PC-3 (cell line): Measurements from ENCODE around the gene CCR5AS.
A peak's percentile ranks its signal among the peaks of the same experiment; 100 is the strongest.

ENCODE experiments used
- ATAC-seq: fragments of 200-7000 bp; cut with Tn5 transposase; 2 replicates; pipeline ENCODE4 v1.9.1; 2020; ENCODE audit warnings: mild to moderate bottlenecking, moderate library complexity
- BruUV-seq: library from RNA; stranded (reverse); fragments of 400-500 nt; replicated peaks from 2 replicates; lab custom pipeline; 2021; lab: Mats Ljungman, UMichigan
- CTCF ChIA-PET: fragments of 300-600 bp; sonication (Branson Sonifier 250); formaldehyde crosslinking; loops from one replicate; lab custom pipeline; 2022; ENCODE audit warnings: antibody characterized with exemption; lab: Charles Lee
- POLR2A ChIA-PET: fragments of 300-600 bp; sonication (Branson Sonifier 250); formaldehyde crosslinking; loops from one replicate; lab custom pipeline; 2022; ENCODE audit warnings: antibody characterized with exemption; ENCODE audit not compliant: unreplicated experiment; lab: Charles Lee
- DNase-seq: peaks from one replicate; pipeline ENCODE4 v3.0.0-alpha.2; 2015
- H2AFZ ChIP-seq: fragments of 300-600 bp; sonication (generic); 2 replicates; pipeline ENCODE4 v1.6.0; 2016; ENCODE audit warnings: antibody characterized with exemption, low read length
- H3F3A ChIP-seq: fragments of 300-600 bp; sonication (generic); one replicate; pipeline ENCODE4 v1.6.0; 2017; ENCODE audit warnings: antibody characterized with exemption, low read length, control low read depth, mild to moderate bottlenecking; ENCODE audit not compliant: unreplicated experiment
- H3K27ac ChIP-seq: fragments of 300-600 bp; sonication (generic); 2 replicates; pipeline ENCODE4 v1.5.1; 2016; ENCODE audit warnings: mild to moderate bottlenecking, low read length
- H3K27me3 ChIP-seq: fragments of 300-600 bp; sonication (generic); 2 replicates; pipeline ENCODE4 v1.6.1; 2016; ENCODE audit warnings: low read length, mixed read lengths
- H3K36me3 ChIP-seq: fragments of 300-600 bp; sonication (generic); 2 replicates; pipeline ENCODE4 v1.6.1; 2016; ENCODE audit warnings: low read depth, mixed run types, low read length, mixed read lengths
- H3K4me1 ChIP-seq: fragments of 300-600 bp; sonication (generic); 2 replicates; pipeline ENCODE4 v1.5.1; 2016; ENCODE audit warnings: low read length; ENCODE audit not compliant: insufficient read depth
- H3K4me2 ChIP-seq: fragments of 300-600 bp; sonication (generic); 2 replicates; pipeline ENCODE4 v1.6.0; 2016; ENCODE audit warnings: low read length
- H3K4me3 ChIP-seq: fragments of 300-600 bp; sonication (generic); 2 replicates; pipeline ENCODE4 v1.5.1; 2016; ENCODE audit warnings: mild to moderate bottlenecking, low read length, mixed read lengths
- H3K79me2 ChIP-seq: fragments of 300-600 bp; sonication (generic); 2 replicates; pipeline ENCODE4 v1.6.1; 2017; ENCODE audit warnings: low read length, mixed read lengths
- H3K9ac ChIP-seq: fragments of 300-600 bp; sonication (generic); 2 replicates; pipeline ENCODE4 v1.6.0; 2016; ENCODE audit warnings: mild to moderate bottlenecking, low read length
- H3K9me2 ChIP-seq: fragments of 300-600 bp; sonication (generic); replicated peaks from 2 replicates; pipeline ENCODE4 v1.6.1; 2016; ENCODE audit warnings: mixed run types, low read length, mixed read lengths
- H3K9me3 ChIP-seq: fragments of 300-600 bp; sonication (generic); 2 replicates; pipeline ENCODE4 v1.6.1; 2016; ENCODE audit warnings: low read length, mixed read lengths
- H4K20me1 ChIP-seq: fragments of 300-600 bp; sonication (generic); 2 replicates; pipeline ENCODE4 v1.6.1; 2016; ENCODE audit warnings: low read length, mixed read lengths
- CTCF ChIP-seq: fragments of 300-600 bp; sonication (generic); conservative IDR thresholded peaks from 2 replicates; pipeline ENCODE4 v1.5.1; 2017; ENCODE audit warnings: antibody characterized with exemption, low read depth, mild to moderate bottlenecking, low read length
- EZH2 ChIP-seq: fragments of 300-600 bp; sonication (generic); IDR thresholded peaks from one replicate; pipeline ENCODE4 v1.6.1; 2017; ENCODE audit warnings: antibody characterized with exemption, mild to moderate bottlenecking, low read length; ENCODE audit not compliant: unreplicated experiment
- EZH2phosphoT487 ChIP-seq: fragments of 300-600 bp; sonication (generic); IDR thresholded peaks from 2 replicates; pipeline ENCODE4 v1.6.1; 2018; ENCODE audit warnings: mild to moderate bottlenecking, antibody characterized with exemption, low read length, borderline replicate concordance
- intact Hi-C: fragments of 100-400 bp; cut with micrococcal nuclease; formaldehyde crosslinking; loops from 2 replicates; pipeline ENCODE4 v1.9.0; 2023

Gene CCR5AS

GRCh38 chr3:46448721-46449120 is 41.9 kb upstream of the CCR5AS start:
- no peak for TF ChIP-seq CTCF
- no peak for TF ChIP-seq EZH2
- TF ChIP-seq EZH2phosphoT487: no peak
- Histone ChIP-seq H2AFZ (no peak overlapping the region), H3K9me2 (no peaks in the 10 kb centered on the region), H3K79me2 (no peaks in the 10 kb centered on the region), H3K4me2 (no peak overlapping the region), H3K4me1 (no peaks in the 10 kb centered on the region), H3K36me3 (no peaks in the 10 kb centered on the region), H3K4me3 (no peak overlapping the region), H3K27me3 (no peaks in the 10 kb centered on the region), H3K27ac (no peak overlapping the region), H3K9me3 (no peaks in the 10 kb centered on the region), H3F3A (no peaks in the 10 kb centered on the region), H3K9ac (no peak overlapping the region), H4K20me1 (no peaks in the 10 kb centered on the region)
- intact Hi-C loops: no loop called here
- ChIA-PET POLR2A (no interaction called here), CTCF (no interaction called here)
- DNase-seq (no peak), ATAC-seq (no peak)
- BruUV-seq: no TSS peak

- Histone ChIP-seq H3K9me2 (no peaks in the 10 kb centered on the region), H3K4me2 (no peak overlapping the region), H4K20me1 (no peaks in the 10 kb centered on the region), H3F3A (no peaks in the 10 kb centered on the region), H3K36me3 (no peaks in the 10 kb centered on the region), H2AFZ (no peak overlapping the region), H3K4me1 (no peaks in the 10 kb centered on the region), H3K9me3 (no peaks in the 10 kb centered on the region), H3K4me3 (no peak overlapping the region), H3K9ac (no peak overlapping the region), H3K27me3 (no peaks in the 10 kb centered on the region), H3K27ac (no peak overlapping the region), H3K79me2 (no peaks in the 10 kb centered on the region)
- no peak for DNase-seq
- peak; percentile 37; the same call in 1 of the 2 replicates for ATAC-seq
- ChIA-PET CTCF (interaction anchor here (0.6 kb wide), 1 partner anchor 18 kb away, joined by 3 read pairs; no protein-coding TSS in a partner anchor), POLR2A (no interaction called here)
- BruUV-seq: no TSS peak
- intact Hi-C loops: no loop called here
- TF ChIP-seq CTCF: no peak
- no peak for TF ChIP-seq EZH2phosphoT487
- TF ChIP-seq EZH2: no peak
Measured at GRCh38 chr3:46447228-46447985, 40.5 kb upstream of the CCR5AS start.
